ENCODE results near the gene SAP30BP. TPM values are rescaled to one million over a fixed set of nuclear protein-coding genes. Genes with fewer than 3 reads are reported as not detected.
A peak's percentile ranks its signal among the peaks of the same experiment; 100 is the strongest.

Gene SAP30BP
- total RNA-seq, 2 donors from 2014 or later: 96.5 to 113 TPM

DNA sequence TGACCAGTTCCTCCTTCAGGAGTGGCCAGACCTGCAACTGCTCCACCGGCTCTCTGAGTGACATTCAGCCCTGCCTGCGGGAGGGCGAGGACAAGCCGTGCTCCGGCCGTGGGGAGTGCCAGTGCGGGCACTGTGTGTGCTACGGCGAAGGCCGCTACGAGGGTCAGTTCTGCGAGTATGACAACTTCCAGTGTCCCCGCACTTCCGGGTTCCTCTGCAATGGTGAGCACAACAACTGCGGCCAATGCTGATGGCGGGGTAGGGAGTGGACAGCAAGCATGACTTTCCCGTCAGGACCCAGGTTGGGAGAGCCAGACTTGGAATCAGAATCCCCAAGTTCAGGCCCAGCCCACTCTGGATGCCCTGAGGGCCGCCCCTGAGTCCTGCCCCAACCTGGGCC is 66.3 kb downstream of the SAP30BP start:
- no peak overlapping the region for H3K9ac ChIP-seq (ENCODE audit: extremely low read depth, low read length, poor library complexity, severe bottlenecking)
- H3K27me3 Mint-ChIP-seq (ENCODE audit: insufficient read depth): no peaks in the 10 kb centered on the region
- no peaks in the 10 kb centered on the region for H3K4me1 Mint-ChIP-seq
- no peak overlapping the region for H3K27ac ChIP-seq (ENCODE audit: low read depth, low read length)
- H3K27me3 ChIP-seq (ENCODE audit: control insufficient read depth, insufficient read depth, low read length, poor library complexity, severe bottlenecking): no peaks in the 10 kb centered on the region
- no peaks in the 10 kb centered on the region for H3K4me1 ChIP-seq (ENCODE audit: control insufficient read depth, insufficient read depth, low read length)
- TF ChIP-seq, protein P1, sequence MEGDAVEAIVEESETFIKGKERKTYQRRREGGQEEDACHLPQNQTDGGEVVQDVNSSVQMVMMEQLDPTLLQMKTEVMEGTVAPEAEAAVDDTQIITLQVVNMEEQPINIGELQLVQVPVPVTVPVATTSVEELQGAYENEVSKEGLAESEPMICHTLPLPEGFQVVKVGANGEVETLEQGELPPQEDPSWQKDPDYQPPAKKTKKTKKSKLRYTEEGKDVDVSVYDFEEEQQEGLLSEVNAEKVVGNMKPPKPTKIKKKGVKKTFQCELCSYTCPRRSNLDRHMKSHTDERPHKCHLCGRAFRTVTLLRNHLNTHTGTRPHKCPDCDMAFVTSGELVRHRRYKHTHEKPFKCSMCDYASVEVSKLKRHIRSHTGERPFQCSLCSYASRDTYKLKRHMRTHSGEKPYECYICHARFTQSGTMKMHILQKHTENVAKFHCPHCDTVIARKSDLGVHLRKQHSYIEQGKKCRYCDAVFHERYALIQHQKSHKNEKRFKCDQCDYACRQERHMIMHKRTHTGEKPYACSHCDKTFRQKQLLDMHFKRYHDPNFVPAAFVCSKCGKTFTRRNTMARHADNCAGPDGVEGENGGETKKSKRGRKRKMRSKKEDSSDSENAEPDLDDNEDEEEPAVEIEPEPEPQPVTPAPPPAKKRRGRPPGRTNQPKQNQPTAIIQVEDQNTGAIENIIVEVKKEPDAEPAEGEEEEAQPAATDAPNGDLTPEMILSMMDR (conservative IDR thresholded peaks at IDR 0.05): no peak
- no peak overlapping the region for H3K4me3 ChIP-seq (ENCODE audit: low read length)
- WGBS, 2 experiments (ENCODE audit: insufficient coverage in 1 of 2, insufficient read length in 1 of 2): 92 to 99% methylated on average over 16 to 18 of the region's 18 CpGs
- DNase-seq: peak; percentile 42
- no peak overlapping the region for H3K4me3 Mint-ChIP-seq
- no peaks in the 10 kb centered on the region for H3K9me3 Mint-ChIP-seq
- no peaks in the 10 kb centered on the region for H3K36me3 Mint-ChIP-seq (ENCODE audit: low read depth)
- H3K27ac Mint-ChIP-seq: no peak overlapping the region
- no peaks in the 10 kb centered on the region for H3K36me3 ChIP-seq (ENCODE audit: control insufficient read depth, insufficient read depth, low read length)
- H3K9me3 ChIP-seq (ENCODE audit: control insufficient read depth, low read length): no peaks in the 10 kb centered on the region

GRCh38 chr17:75734674-75735294 is 67.6 kb downstream of the SAP30BP start:
- WGBS, 2 experiments (ENCODE audit: insufficient coverage in 1 of 2, insufficient read length in 1 of 2): 83% methylated on average over 4 of the region's 4 CpGs; no CpG with 5 or more reads in 1 of the 2 experiments
- H3K27me3 ChIP-seq (ENCODE audit: control insufficient read depth, insufficient read depth, low read length, poor library complexity, severe bottlenecking): no peaks in the 10 kb centered on the region
- no peak for DNase-seq
- no peak overlapping the region for H3K27ac ChIP-seq (ENCODE audit: low read depth, low read length)
- Mint-ChIP-seq H3K9me3 (no peaks in the 10 kb centered on the region), H3K27me3 (ENCODE audit: insufficient read depth) (no peaks in the 10 kb centered on the region), H3K4me3 (no peak overlapping the region), H3K36me3 (ENCODE audit: low read depth) (no peaks in the 10 kb centered on the region), H3K4me1 (no peaks in the 10 kb centered on the region), H3K27ac (no peak overlapping the region)
- no peaks in the 10 kb centered on the region for H3K9me3 ChIP-seq (ENCODE audit: control insufficient read depth, low read length)
- no peaks in the 10 kb centered on the region for H3K4me1 ChIP-seq (ENCODE audit: control insufficient read depth, insufficient read depth, low read length)
- H3K9ac ChIP-seq (ENCODE audit: extremely low read depth, low read length, poor library complexity, severe bottlenecking): no peak overlapping the region
- H3K4me3 ChIP-seq (ENCODE audit: low read length): no peak overlapping the region
- H3K36me3 ChIP-seq (ENCODE audit: control insufficient read depth, insufficient read depth, low read length): no peaks in the 10 kb centered on the region
- TF ChIP-seq, protein P1 (conservative IDR thresholded peaks at IDR 0.05): no peak

DNA sequence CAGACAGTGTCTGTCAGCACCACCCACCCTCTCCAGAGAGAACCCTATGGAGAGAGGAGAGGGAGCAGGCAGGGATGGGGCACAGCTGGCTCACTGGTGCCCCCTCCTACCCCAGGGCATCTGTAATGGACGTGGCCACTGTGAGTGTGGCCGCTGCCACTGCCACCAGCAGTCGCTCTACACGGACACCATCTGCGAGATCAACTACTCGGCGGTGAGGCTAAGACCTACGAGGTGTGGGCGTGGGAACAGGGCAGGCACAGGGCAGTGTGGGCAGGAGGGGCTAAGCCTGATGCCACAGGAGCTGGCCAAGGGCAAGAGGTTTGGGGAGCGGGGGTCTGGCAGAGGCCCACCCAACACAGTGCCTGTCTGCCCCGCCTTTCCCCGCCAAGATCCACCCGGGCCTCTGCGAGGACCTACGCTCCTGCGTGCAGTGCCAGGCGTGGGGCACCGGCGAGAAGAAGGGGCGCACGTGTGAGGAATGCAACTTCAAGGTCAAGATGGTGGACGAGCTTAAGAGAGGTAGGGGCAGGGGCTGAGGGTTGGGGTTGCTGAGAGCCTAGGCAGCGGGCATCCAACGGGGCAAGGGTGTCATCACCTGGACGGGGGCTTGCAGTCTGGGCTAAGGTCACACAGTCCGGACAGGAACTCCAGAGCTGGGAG is 69.2 kb downstream of the SAP30BP start:
- TF ChIP-seq, protein P1 (conservative IDR thresholded peaks at IDR 0.05): no peak
- WGBS, 2 experiments (ENCODE audit: insufficient coverage in 1 of 2, insufficient read length in 1 of 2): 90 to 92% methylated on average over 22 to 26 of the region's 26 CpGs
- H3K4me1 Mint-ChIP-seq: no peaks in the 10 kb centered on the region
- no peaks in the 10 kb centered on the region for H3K9me3 Mint-ChIP-seq
- H3K4me1 ChIP-seq (ENCODE audit: control insufficient read depth, insufficient read depth, low read length): no peaks in the 10 kb centered on the region
- no peak overlapping the region for H3K9ac ChIP-seq (ENCODE audit: extremely low read depth, low read length, poor library complexity, severe bottlenecking)
- H3K27ac Mint-ChIP-seq: peak overlapping the region; percentile 11
- no peak overlapping the region for H3K4me3 Mint-ChIP-seq
- no peaks in the 10 kb centered on the region for H3K9me3 ChIP-seq (ENCODE audit: control insufficient read depth, low read length)
- no peaks in the 10 kb centered on the region for H3K27me3 ChIP-seq (ENCODE audit: control insufficient read depth, insufficient read depth, low read length, poor library complexity, severe bottlenecking)
- H3K27ac ChIP-seq (ENCODE audit: low read depth, low read length): no peak overlapping the region
- H3K36me3 Mint-ChIP-seq (ENCODE audit: low read depth): no peaks in the 10 kb centered on the region
- DNase-seq: peak; percentile 40
- H3K36me3 ChIP-seq (ENCODE audit: control insufficient read depth, insufficient read depth, low read length): no peaks in the 10 kb centered on the region
- no peak overlapping the region for H3K4me3 ChIP-seq (ENCODE audit: low read length)
- H3K27me3 Mint-ChIP-seq (ENCODE audit: insufficient read depth): no peaks in the 10 kb centered on the region
